Renal cortical epithelial cell (primary cell): Measurements from ENCODE around the gene C1GALT1C1L. TPM values are rescaled to one million over a fixed set of nuclear protein-coding genes. Genes with fewer than 3 reads are reported as not detected.
"Not testable (repeated sequence)": the region's sequence is repeated elsewhere in the genome, so short reads cannot be mapped to it uniquely, and the experiment has no call there.

Source experiments
- DNase-seq: peaks from one replicate; pipeline ENCODE4 v3.0.0-alpha.2; 2011; ENCODE audit warnings: low read depth
- total RNA-seq: library from RNA; depleted of rRNA; stranded (reverse); fragments of >200 nt; gene quantifications from 2 replicates; pipeline ENCODE4 v1.2.3, GENCODE V29; 2014

Gene C1GALT1C1L
- total RNA-seq, 1 donor from 2014 or later = 2.5 TPM

- no peak for DNase-seq
Measured at GRCh38 chr2:43653506-43653905, 22.7 kb downstream of the C1GALT1C1L start.

- peak; percentile 38 for DNase-seq
Measured at GRCh38 chr2:43648994-43649701, 27.1 kb downstream of the C1GALT1C1L start.

- no peak for DNase-seq
Measured at GRCh38 chr2:43643680-43644079, 32.5 kb downstream of the C1GALT1C1L start.

GRCh38 chr2:43642363-43642762, 33.9 kb downstream of the C1GALT1C1L start:
- no peak for DNase-seq

GRCh38 chr2:43637030-43637803, 39.0 kb downstream of the C1GALT1C1L start, which contains the start of gene PLEKHH2:
Gene PLEKHH2 (plus strand): TSS chr2:43637260. CDS start chr2:43644674, 7,414 bp downstream.
- peak; percentile 59 for DNase-seq

GRCh38 chr2:43636621-43637020, 39.6 kb downstream of the C1GALT1C1L start:
- DNase-seq = no peak

GRCh38 chr2:43636153-43636552, 40.1 kb downstream of the C1GALT1C1L start:
- DNase-seq = not testable (repeated sequence)

- DNase-seq = peak; percentile 96
Measured at GRCh38 chr2:43634604-43635306, 41.5 kb downstream of the C1GALT1C1L start.

- DNase-seq = no peak
Measured at GRCh38 chr2:43631618-43632317, 44.5 kb downstream of the C1GALT1C1L start.

Other genes starting within 250 kb of the C1GALT1C1L start
- gene THADA, start 80.4 kb downstream of the C1GALT1C1L start, total RNA-seq = 17.2 and 43.3 TPM in 2 replicates
- gene PLEKHH2, start 39.2 kb downstream of the C1GALT1C1L start, total RNA-seq = 7.8 and 19.1 TPM in 2 replicates
- 39.6 and 72.6 TPM in 2 replicates for gene DYNC2LI1, start 97.6 kb upstream of the C1GALT1C1L start, total RNA-seq
- gene ABCG5, start 162.4 kb upstream of the C1GALT1C1L start, total RNA-seq = not detected in 2 replicates
- not detected in 2 replicates for gene ABCG8, start 162.5 kb upstream of the C1GALT1C1L start, total RNA-seq